CD14-positive monocyte (primary cell): ENCODE results near the gene TTLL6. TPM values are rescaled to one million over a fixed set of nuclear protein-coding genes. Genes with fewer than 3 reads are reported as not detected.

Source experiments
- DNase-seq, 3 donors: peaks; one replicate each; pipeline ENCODE4 v3.0.0-alpha.2; 2011 to 2022
- H2AFZ ChIP-seq: 2 replicates; pipeline ENCODE4 v1.6.0; 2012; ENCODE audit warnings: mild to moderate bottlenecking, low read depth, low read length, inconsistent platforms; ENCODE audit not compliant: insufficient read depth, poor library complexity, severe bottlenecking
- H3K27ac ChIP-seq, 2 donors: 1 replicate in 1 of 2; 2 replicates in 1 of 2; pipeline ENCODE4 v1.5.1; 2012 to 2013; ENCODE audit warnings: low read length in 2 of 2, control low read depth in 1 of 2, inconsistent platforms in 1 of 2, low read depth in 1 of 2, mild to moderate bottlenecking in 1 of 2
- H3K27me3 ChIP-seq, 2 donors: one replicate each; pipeline versions ENCODE4 v1.6.0 to v1.6.1; 2011 to 2013; ENCODE audit warnings: low read length in 2 of 2; ENCODE audit not compliant: control insufficient read depth in 2 of 2, insufficient read depth in 2 of 2
- H3K36me3 ChIP-seq, 2 donors: replicated peaks in 1 of 2; 1 replicate in 1 of 2; 2 replicates in 1 of 2; pipeline versions ENCODE4 v1.5.1 to v1.6.1; 2012 to 2013; ENCODE audit warnings: low read length in 2 of 2, control low read depth in 1 of 2, inconsistent platforms in 1 of 2, mild to moderate bottlenecking in 1 of 2; ENCODE audit not compliant: insufficient read depth in 2 of 2, control insufficient read depth in 1 of 2
- H3K4me1 ChIP-seq, 2 donors: 1 replicate in 1 of 2; 2 replicates in 1 of 2; pipeline versions ENCODE4 v1.5.1 to v1.6.1; 2012 to 2013; ENCODE audit warnings: low read length in 2 of 2, control low read depth in 1 of 2, inconsistent platforms in 1 of 2, mild to moderate bottlenecking in 1 of 2, moderate library complexity in 1 of 2; ENCODE audit not compliant: insufficient read depth in 2 of 2, control insufficient read depth in 1 of 2
- H3K4me2 ChIP-seq: replicated peaks from 2 replicates; pipeline ENCODE3; 2012; ENCODE audit warnings: low read length, moderate library complexity, mild to moderate bottlenecking; ENCODE audit not compliant: poor library complexity, severe bottlenecking; ENCODE audit errors: extremely low read depth
- H3K4me3 ChIP-seq, 3 experiments: fragments of 200-600 bp in 1 of 3; sonication (generic) in 1 of 3; replicated peaks in 1 of 3; 1 replicate in 2 of 3; 2 replicates in 1 of 3; pipeline ENCODE4 v1.5.1; 2011 to 2013; ENCODE audit warnings: low read length in 3 of 3, mild to moderate bottlenecking in 3 of 3, control low read depth in 2 of 3, low read depth in 2 of 3, inconsistent platforms in 1 of 3, moderate library complexity in 1 of 3
- H3K79me2 ChIP-seq: 2 replicates; pipeline ENCODE4 v1.6.0; 2012; ENCODE audit warnings: mild to moderate bottlenecking, control low read depth, inconsistent platforms, low read length, moderate library complexity; ENCODE audit not compliant: insufficient read depth
- H3K9ac ChIP-seq: 2 replicates; pipeline ENCODE4 v1.6.0; 2017; ENCODE audit warnings: low read length, mild to moderate bottlenecking; ENCODE audit not compliant: insufficient read depth, poor library complexity, severe bottlenecking
- H3K9me3 ChIP-seq, 2 donors: replicated peaks in 1 of 2; 1 replicate in 1 of 2; 2 replicates in 1 of 2; pipeline versions ENCODE4 v1.5.1 to v1.6.1; 2012 to 2013; ENCODE audit warnings: low read length in 2 of 2, control low read depth in 1 of 2; ENCODE audit not compliant: control insufficient read depth in 1 of 2, insufficient read depth in 1 of 2
- H4K20me1 ChIP-seq: 2 replicates; pipeline ENCODE4 v1.6.0; 2012; ENCODE audit warnings: mild to moderate bottlenecking, low read length, control low read depth, moderate library complexity; ENCODE audit not compliant: insufficient read depth
- H3K27ac Mint-ChIP-seq, 7 donors: one replicate each; pipeline ENCODE4 v1.8.0; 2020; ENCODE audit warnings: mild to moderate bottlenecking in 7 of 7, mixed read lengths in 7 of 7, moderate library complexity in 6 of 7, inconsistent platforms in 2 of 7
- H3K27me3 Mint-ChIP-seq, 3 donors: one replicate each; pipeline ENCODE4 v1.8.0; 2021 to 2022; ENCODE audit warnings: low read depth in 3 of 3, mild to moderate bottlenecking in 3 of 3, mixed read lengths in 3 of 3, moderate library complexity in 3 of 3, inconsistent platforms in 1 of 3
- H3K36me3 Mint-ChIP-seq, 2 donors: one replicate each; pipeline ENCODE4 v1.8.0; 2020; ENCODE audit warnings: mixed read lengths in 2 of 2, inconsistent platforms in 1 of 2, mild to moderate bottlenecking in 1 of 2
- H3K4me1 Mint-ChIP-seq: one replicate; pipeline ENCODE4 v1.8.0; 2020; ENCODE audit warnings: mild to moderate bottlenecking, mixed read lengths
- H3K4me3 Mint-ChIP-seq, 2 donors: one replicate each; pipeline ENCODE4 v1.8.0; 2020; ENCODE audit warnings: mild to moderate bottlenecking in 2 of 2, mixed read lengths in 2 of 2, moderate library complexity in 1 of 2
- H3K9me3 Mint-ChIP-seq, 7 donors: one replicate each; pipeline ENCODE4 v1.8.0; 2020 to 2022; ENCODE audit warnings: mixed read lengths in 7 of 7, mild to moderate bottlenecking in 6 of 7, moderate library complexity in 6 of 7, inconsistent platforms in 2 of 7
- CTCF ChIP-seq: fragments of 200-600 bp; IDR thresholded peaks from one replicate; pipeline ENCODE4 v1.8.0; 2022; ENCODE audit warnings: antibody characterized with exemption, mild to moderate bottlenecking
- WGBS: methylation state at CpG from one replicate; pipeline ENCODE4 v1.1.5; 2013; ENCODE audit warnings: missing lambda C conversion rate; ENCODE audit not compliant: insufficient coverage; 5-methylcytosine and 5-hydroxymethylcytosine counted together
- intact Hi-C, 2 donors: fragments of 100-400 bp; cut with micrococcal nuclease; formaldehyde crosslinking; loops; one replicate each; pipeline versions ENCODE4 v1.15.0 to v1.15.1; 2023
- polyA plus RNA-seq, 3 donors: library from polyadenylated mRNA; depleted of rRNA in 1 of 3; unstranded in 2 of 3; stranded (reverse) in 1 of 3; fragments of 300-500 nt in 2 of 3; fragments of >200 nt in 1 of 3; fragmentation: Illumina TruSeq in 2 of 3; gene quantifications; 1 replicate in 2 of 3; 2 replicates in 1 of 3; pipeline ENCODE4 v1.2.3, GENCODE V29; 2012 to 2021

TTLL6 gene
- polyA plus RNA-seq, 3 donors: not detected

- H3K9me3 ChIP-seq: peaks cover 0 to 4% of the 10 kb centered on the region in 2 donors
- peaks cover 20% of the 10 kb centered on the region for H3K4me1 Mint-ChIP-seq
- peaks cover 0 to 3% (median 0%) of the 10 kb centered on the region in 7 donors for H3K9me3 Mint-ChIP-seq
Measured at GRCh38 chr17:48760411-48760810, 56.6 kb downstream of the TTLL6 start.

GRCh38 chr17:48759288-48759687 lies 57.7 kb downstream of the TTLL6 start:
- H3K27ac ChIP-seq: no peak overlapping the region
- peaks cover 0 to 12% (median 2%) of the 10 kb centered on the region in 7 donors for H3K9me3 Mint-ChIP-seq
- no peak overlapping the region for H3K27ac Mint-ChIP-seq
- DNase-seq: no peak
- no peaks in the 10 kb centered on the region for H3K79me2 ChIP-seq
- H3K9me3 ChIP-seq: peaks cover 0 to 13% of the 10 kb centered on the region in 2 donors
- peaks cover 29 to 36% of the 10 kb centered on the region in 2 donors for H3K27me3 ChIP-seq
- no peak for TF ChIP-seq CTCF
- H3K9ac ChIP-seq: no peak overlapping the region
- no peaks in the 10 kb centered on the region for H4K20me1 ChIP-seq
- H3K4me1 Mint-ChIP-seq: peaks cover 29% of the 10 kb centered on the region
- H3K27me3 Mint-ChIP-seq: peaks cover 44 to 67% (median 63%) of the 10 kb centered on the region in 3 donors
- no peaks in the 10 kb centered on the region for H3K36me3 ChIP-seq
- H3K4me3 ChIP-seq: no peak overlapping the region
- H3K4me1 ChIP-seq: peaks cover 29 to 31% of the 10 kb centered on the region in 2 donors
- no peak overlapping the region for H3K4me2 ChIP-seq
- H2AFZ ChIP-seq: no peak overlapping the region
- intact Hi-C loops: no loop called here
- no peak overlapping the region for H3K4me3 Mint-ChIP-seq
- peaks cover 0 to 3% of the 10 kb centered on the region in 2 donors for H3K36me3 Mint-ChIP-seq

More at GRCh38 chr17:48760411-48760810, 56.6 kb downstream of the TTLL6 start:
- H3K36me3 Mint-ChIP-seq: no peaks in the 10 kb centered on the region
- no peak overlapping the region for H3K27ac Mint-ChIP-seq
- H3K27me3 Mint-ChIP-seq: peaks cover 42 to 63% (median 54%) of the 10 kb centered on the region in 3 donors
- H3K4me2 ChIP-seq: no peak overlapping the region
- H3K36me3 ChIP-seq: no peaks in the 10 kb centered on the region
- no peak overlapping the region for H2AFZ ChIP-seq
- WGBS: 32% methylated on average over 2 of the region's 4 CpGs
- no peak for DNase-seq
- peaks cover 24 to 32% of the 10 kb centered on the region in 2 donors for H3K27me3 ChIP-seq
- peaks cover 18 to 19% of the 10 kb centered on the region in 2 donors for H3K4me1 ChIP-seq
- H3K27ac ChIP-seq: no peak overlapping the region
- no peak overlapping the region for H3K9ac ChIP-seq
- H4K20me1 ChIP-seq: no peaks in the 10 kb centered on the region
- intact Hi-C loops: no loop called here
- H3K79me2 ChIP-seq: no peaks in the 10 kb centered on the region
- TF ChIP-seq CTCF: no peak
- H3K4me3 ChIP-seq: no peak overlapping the region
- H3K4me3 Mint-ChIP-seq: no peak overlapping the region
